K562 (cell line): ENCODE data around the gene SLC6A4. TPM values are rescaled to one million over a fixed set of nuclear protein-coding genes. Genes with fewer than 3 reads are reported as not detected.
A peak's percentile ranks its signal among the peaks of the same experiment; 100 is the strongest.

Experiments used
- ATAC-seq: fragments of 200-7000 bp; cut with Tn5 transposase; 3 replicates; pipeline ENCODE4 v1.9.1; 2020; ENCODE audit warnings: moderate library complexity
- BruUV-seq: library from RNA; stranded (reverse); fragments of 400-500 nt; replicated peaks from 2 replicates; lab custom pipeline; 2021; lab: Mats Ljungman, UMichigan
- CTCF ChIA-PET: fragments of 300-600 bp; formaldehyde crosslinking; extraction: SDS; loops from one replicate; lab custom pipeline; 2021; ENCODE audit warnings: low intra/inter-chr PET ratio; lab: Yijun Ruan, JAX
- POLR2A ChIA-PET: fragments of 300-600, 350-650 bp; sonication (Branson Sonifier 250); formaldehyde crosslinking; extraction: SDS; loops from one replicate; lab custom pipeline; 2021; ENCODE audit warnings: antibody characterized with exemption, inconsistent platforms; lab: Yijun Ruan, JAX
- DNase-seq, 4 experiments: peaks; one replicate each; pipeline versions ENCODE4 v3.0.0 to v3.0.0-alpha.2; 2011 to 2018; ENCODE audit warnings: low spot score in 3 of 4, mixed read lengths in 3 of 4; ENCODE audit errors: extremely low read depth in 1 of 4
- FAIRE-seq: peaks from 2 replicates; lab custom pipeline; 2011; peaks lifted over from hg19 to GRCh38; lab: Jason Lieb, UNC
- H2AFZ ChIP-seq: 2 replicates; pipeline ENCODE4 v1.6.0; 2011; ENCODE audit warnings: low read depth, low read length, control low read depth, inconsistent platforms
- H3K27ac ChIP-seq: fragments of 200-600 bp; 3 replicates; pipeline ENCODE4 v1.8.0; 2011; ENCODE audit warnings: low read depth, mild to moderate bottlenecking, control low read depth, inconsistent platforms, low read length, moderate library complexity, mixed read lengths; ENCODE audit errors: extremely low read depth
- H3K27me3 ChIP-seq, 2 experiments: fragments of 300-600 bp in 1 of 2; 2 replicates in 1 of 2; 3 replicates in 1 of 2; pipeline versions ENCODE4 v1.6.0 to v1.8.0; 2011; ENCODE audit warnings: inconsistent platforms in 2 of 2, low read length in 2 of 2, mild to moderate bottlenecking in 1 of 2, mixed read lengths in 1 of 2, moderate library complexity in 1 of 2; ENCODE audit not compliant: control insufficient read depth in 2 of 2, insufficient read depth in 2 of 2
- H3K36me3 ChIP-seq: fragments of 300-600 bp; 3 replicates; pipeline ENCODE4 v1.8.0; 2011; ENCODE audit warnings: mild to moderate bottlenecking, low read length, inconsistent platforms; ENCODE audit not compliant: control insufficient read depth, insufficient read depth
- H3K4me1 ChIP-seq, 2 experiments: fragments of 200-600 bp in 1 of 2; replicated peaks in 1 of 2; 2 replicates in 1 of 2; 3 replicates in 1 of 2; pipeline versions ENCODE4 v1.5.1 to v1.8.0; 2011; ENCODE audit warnings: inconsistent platforms in 2 of 2, low read length in 2 of 2, mild to moderate bottlenecking in 1 of 2, mixed read lengths in 1 of 2, moderate library complexity in 1 of 2; ENCODE audit not compliant: control insufficient read depth in 2 of 2, insufficient read depth in 2 of 2
- H3K4me2 ChIP-seq: 2 replicates; pipeline ENCODE4 v1.6.1; 2011; ENCODE audit warnings: low read length, control low read depth, inconsistent platforms, mixed read lengths; ENCODE audit not compliant: insufficient read depth
- H3K4me3 ChIP-seq: fragments of 200-600 bp; sonication (generic), shearing (Covaris generic); 2 replicates; pipeline ENCODE4 v1.5.1; 2016; ENCODE audit warnings: control low read depth, inconsistent platforms
- H3K79me2 ChIP-seq: fragments of 200-600 bp; 3 replicates; pipeline ENCODE4 v1.8.0; 2011; ENCODE audit warnings: low read length, inconsistent platforms; ENCODE audit not compliant: control insufficient read depth, insufficient read depth
- H3K9ac ChIP-seq, 2 experiments: 2 replicates each; pipeline versions ENCODE4 v1.6.0 to v1.6.1; 2011; ENCODE audit warnings: low read depth in 2 of 2, low read length in 2 of 2, control low read depth in 1 of 2, inconsistent platforms in 1 of 2, mild to moderate bottlenecking in 1 of 2, mixed read lengths in 1 of 2; ENCODE audit not compliant: insufficient read depth in 1 of 2
- H3K9me1 ChIP-seq: one replicate; pipeline ENCODE4 v1.6.0; 2011; ENCODE audit warnings: inconsistent platforms, mild to moderate bottlenecking, low read length, moderate library complexity; ENCODE audit not compliant: control insufficient read depth, insufficient read depth
- H3K9me3 ChIP-seq: replicated peaks from 2 replicates; pipeline ENCODE4 v1.5.1; 2011; ENCODE audit warnings: low read depth, low read length, inconsistent platforms; ENCODE audit not compliant: control insufficient read depth, insufficient read depth
- H4K20me1 ChIP-seq: replicated peaks from 2 replicates; pipeline ENCODE4 v1.6.1; 2011; ENCODE audit warnings: low read length, inconsistent platforms, mixed read lengths; ENCODE audit not compliant: control insufficient read depth, insufficient read depth
- ATF7 ChIP-seq: fragments of 450-650 bp; IDR thresholded peaks from 2 replicates; pipeline ENCODE4 v1.7.1; 2014; ENCODE audit warnings: mild to moderate bottlenecking, moderate library complexity
- NELFE ChIP-seq: IDR thresholded peaks from 2 replicates; pipeline ENCODE4 v1.6.1; 2011; ENCODE audit warnings: mild to moderate bottlenecking; ENCODE audit not compliant: insufficient read depth, insufficient read length
- PURB ChIP-seq: sonication (generic); formaldehyde crosslinking; IDR thresholded peaks from 2 replicates; pipeline ENCODE4 v1.9.0; 2021; ENCODE audit warnings: low read depth, mild to moderate bottlenecking, missing genetic modification reagents
- RFX5 ChIP-seq: IDR thresholded peaks from 2 replicates; pipeline ENCODE4 v1.6.1; 2011; ENCODE audit warnings: low read depth, mild to moderate bottlenecking, improper control_type of control experiment, low read length
- THRA ChIP-seq: fragments of 450-650 bp; IDR thresholded peaks from 2 replicates; pipeline ENCODE4 v1.6.1; 2017; ENCODE audit warnings: mild to moderate bottlenecking, moderate library complexity
- ZMIZ1 ChIP-seq, 2 experiments: fragments of 150-350 bp in 1 of 2; IDR thresholded peaks; 2 replicates each; pipeline ENCODE4 v1.6.1; 2012 to 2016; ENCODE audit warnings: low read depth in 2 of 2, low read length in 2 of 2, mild to moderate bottlenecking in 1 of 2, moderate library complexity in 1 of 2
- ZNF444 ChIP-seq: fragments of 250-450 bp; sonication (Bioruptor Pico); IDR thresholded peaks from 2 replicates; pipeline ENCODE4 v1.4.0; 2020; ENCODE audit warnings: mild to moderate bottlenecking, moderate library complexity
- WGBS: fragments of 100-300 bp; shearing (Covaris generic); methylation state at CpG from one replicate; pipeline ENCODE4 v1.1.6; 2016; ENCODE audit warnings: low coverage, mixed read lengths; ENCODE audit not compliant: insufficient coverage; ENCODE audit errors: missing lambda C conversion rate; 5-methylcytosine and 5-hydroxymethylcytosine counted together
- in situ Hi-C: fragments of 300-500 bp; cut with MboI; formaldehyde crosslinking; loops from 4 replicates; pipeline ENCODE4 v1.15.0; 2018; ENCODE audit warnings: inconsistent platforms, mixed read lengths
- intact Hi-C: fragments of 100-400 bp; cut with micrococcal nuclease; formaldehyde crosslinking; loops from 2 replicates; pipeline ENCODE4 v1.14.2; 2022
- polyA plus RNA-seq, 8 experiments: library from polyadenylated mRNA; depleted of rRNA in 4 of 8; stranded (reverse) in 5 of 8; unstranded in 3 of 8; fragments of >200 nt; fragmentation: Nextera tagmentation in 2 of 8; fragmentation: Illumina TruSeq in 1 of 8; extraction: Ambion mirVana in 2 of 8; extraction: Trizol in 1 of 8; gene quantifications; 2 replicates each; pipeline versions ENCODE4 v1.2.1 to v1.2.3, GENCODE V29; 2011 to 2014; ENCODE audit warnings: inconsistent platforms in 1 of 8, missing spikeins in 1 of 8
- total RNA-seq, 7 experiments: library from RNA; depleted of rRNA in 6 of 7; stranded (reverse); fragments of >200 nt in 6 of 7; fragmentation: Illumina TruSeq in 2 of 7; extraction: Trizol in 2 of 7; gene quantifications; 2 replicates each; pipeline versions ENCODE4 v1.2.1 to v1.2.3, GENCODE V29; 2011 to 2021; ENCODE audit warnings: low replicate concordance in 1 of 7
- TF ChIP-seq, protein P1 (sequence below): fragments of 250-450 bp; sonication (Bioruptor Pico); IDR thresholded peaks from 2 replicates; pipeline ENCODE4 v1.5.0; 2022; ENCODE audit warnings: mild to moderate bottlenecking

Gene SLC6A4
- total and polyA plus RNA-seq, 9 of the 15 experiments (the other 6 are each of a cell fraction or from before 2014, with no cell fraction given), result 0.05 to 0.09 (median 0.07) TPM; not detected in 6

DNA sequence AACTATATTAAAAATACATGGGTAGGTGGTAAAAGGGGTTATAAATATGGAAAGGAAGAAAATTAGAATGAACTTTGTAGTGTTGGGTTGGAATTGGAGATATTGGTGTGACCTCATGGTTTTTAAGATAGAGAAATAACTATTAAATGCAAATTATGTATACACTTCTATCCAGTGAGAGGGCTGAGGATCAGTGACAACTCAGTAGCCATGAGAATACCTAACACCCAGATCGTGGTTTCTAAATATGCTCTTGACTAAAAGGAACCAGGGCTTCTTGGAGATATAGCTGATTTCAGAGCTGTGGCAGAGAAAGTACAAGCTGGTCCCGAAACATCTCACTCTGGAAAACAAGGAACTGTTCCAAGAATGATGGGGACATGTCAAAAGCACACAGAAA, 44.4 kb downstream of the SLC6A4 start:
- no peaks in the 10 kb centered on the region for H3K9me1 ChIP-seq
- ChIA-PET CTCF (no interaction called here), POLR2A (interaction anchor here (0.6 to 1.0 kb wide), 4 partner anchors 9 to 568 kb away, joined by 3 to 5 read pairs (median 4); no protein-coding TSS in a partner anchor)
- ATAC-seq (no peak), DNase-seq (no peak), FAIRE-seq (no peak)
- no TSS peak for BruUV-seq
- H3K4me2 ChIP-seq, result no peak overlapping the region
- WGBS, result 25% methylated on average over 2 of the region's 2 CpGs
- no peak overlapping the region for H2AFZ ChIP-seq
- no peak overlapping the region for H3K4me3 ChIP-seq
- no peaks in the 10 kb centered on the region for H3K36me3 ChIP-seq
- H3K4me1 ChIP-seq, result no peaks in the 10 kb centered on the region
- intact Hi-C loops (loop anchor here (5.0 kb wide), 1 partner anchor 61 kb away; no protein-coding TSS in a partner anchor), in situ Hi-C loops (no loop called here)
- H3K79me2 ChIP-seq, result no peaks in the 10 kb centered on the region
- no peak for TF ChIP-seq ZMIZ1 (IDR thresholded peaks at IDR 0.05; ENCODE audit: low read depth in 2 of 2, low read length in 2 of 2)
- TF ChIP-seq RFX5, result 0 out of 2 replicates have a peak, but pooled peaks have one; percentile 26
- TF ChIP-seq ATF7, result no peak
- TF ChIP-seq, protein P1, sequence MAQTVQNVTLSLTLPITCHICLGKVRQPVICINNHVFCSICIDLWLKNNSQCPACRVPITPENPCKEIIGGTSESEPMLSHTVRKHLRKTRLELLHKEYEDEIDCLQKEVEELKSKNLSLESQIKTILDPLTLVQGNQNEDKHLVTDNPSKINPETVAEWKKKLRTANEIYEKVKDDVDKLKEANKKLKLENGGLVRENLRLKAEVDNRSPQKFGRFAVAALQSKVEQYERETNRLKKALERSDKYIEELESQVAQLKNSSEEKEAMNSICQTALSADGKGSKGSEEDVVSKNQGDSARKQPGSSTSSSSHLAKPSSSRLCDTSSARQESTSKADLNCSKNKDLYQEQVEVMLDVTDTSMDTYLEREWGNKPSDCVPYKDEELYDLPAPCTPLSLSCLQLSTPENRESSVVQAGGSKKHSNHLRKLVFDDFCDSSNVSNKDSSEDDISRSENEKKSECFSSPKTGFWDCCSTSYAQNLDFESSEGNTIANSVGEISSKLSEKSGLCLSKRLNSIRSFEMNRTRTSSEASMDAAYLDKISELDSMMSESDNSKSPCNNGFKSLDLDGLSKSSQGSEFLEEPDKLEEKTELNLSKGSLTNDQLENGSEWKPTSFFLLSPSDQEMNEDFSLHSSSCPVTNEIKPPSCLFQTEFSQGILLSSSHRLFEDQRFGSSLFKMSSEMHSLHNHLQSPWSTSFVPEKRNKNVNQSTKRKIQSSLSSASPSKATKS (CRISPR knock-in tag), result no peak
- no peak for TF ChIP-seq ZNF444
- no peak for TF ChIP-seq NELFE
- TF ChIP-seq PURB, result no peak
- TF ChIP-seq THRA, result no peak
- no peaks in the 10 kb centered on the region; a peak in 1 of 5 replicates for H3K27me3 ChIP-seq
- no peak overlapping the region for H3K27ac ChIP-seq
- H3K9me3 ChIP-seq, result no peaks in the 10 kb centered on the region
- H3K9ac ChIP-seq, result no peak overlapping the region
- H4K20me1 ChIP-seq, result no peaks in the 10 kb centered on the region
